ENCODE measurements around the gene WNT1. TPM values are rescaled to one million over a fixed set of nuclear protein-coding genes. Genes with fewer than 3 reads are reported as not detected.
A peak's percentile ranks its signal among the peaks of the same experiment; 100 is the strongest.

The WNT1 gene
- total RNA-seq, 1 experiment from 2014 or later: not detected

- Histone ChIP-seq H3K27me3 (ENCODE audit: control insufficient read depth, insufficient read depth, low read length) (peaks cover 93% of the 10 kb centered on the region), H3K4me3 (ENCODE audit: insufficient read depth, low read depth, low read length) (peak overlapping the region; percentile 40; the same call in 1 of the 2 replicates), H3K36me3 (replicated peaks; ENCODE audit: control insufficient read depth, insufficient read depth, low read length) (no peaks in the 10 kb centered on the region)
- DNase-seq: peak; percentile 66
Observed at GRCh38 chr12:48981757-48982157, 3.6 kb downstream of the WNT1 start.

GRCh38 chr12:48982397-48983080 lies 4.4 kb downstream of the WNT1 start:
- Histone ChIP-seq H3K27me3 (ENCODE audit: control insufficient read depth, insufficient read depth, low read length) (peaks cover 92% of the 10 kb centered on the region), H3K36me3 (replicated peaks; ENCODE audit: control insufficient read depth, insufficient read depth, low read length) (no peaks in the 10 kb centered on the region), H3K4me3 (ENCODE audit: insufficient read depth, low read depth, low read length) (no peak overlapping the region)
- peak; percentile 15 for DNase-seq

DNA sequence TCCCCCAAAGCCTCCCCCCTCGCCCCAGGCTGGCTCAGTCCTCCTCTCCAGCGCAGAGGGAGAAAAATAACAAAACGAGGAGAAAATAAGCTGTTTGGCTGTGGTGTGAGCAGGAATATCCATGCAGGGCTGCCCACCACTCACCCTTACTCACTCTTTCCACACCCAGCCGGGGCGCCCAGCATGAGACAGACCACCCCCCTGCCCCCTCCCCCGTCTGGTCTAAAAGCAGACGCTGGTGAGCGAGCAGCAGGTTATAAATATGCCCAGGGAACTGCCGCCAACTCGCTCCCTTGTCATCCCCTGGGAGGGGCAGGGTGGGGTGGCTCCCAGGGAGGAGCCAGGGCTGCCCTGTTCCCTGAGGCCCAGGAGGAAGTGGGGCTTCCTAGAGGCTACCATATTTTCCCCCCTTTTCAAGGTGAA lies 7.4 kb downstream of the WNT1 start:
- H3K36me3 ChIP-seq (replicated peaks; ENCODE audit: control insufficient read depth, insufficient read depth, low read length): no peaks in the 10 kb centered on the region
- H3K27me3 ChIP-seq (ENCODE audit: control insufficient read depth, insufficient read depth, low read length): peaks cover 73% of the 10 kb centered on the region
- H3K4me3 ChIP-seq (ENCODE audit: insufficient read depth, low read depth, low read length): no peak overlapping the region
- DNase-seq: peak; percentile 61

GRCh38 chr12:48985901-48986300 lies 7.8 kb downstream of the WNT1 start:
- DNase-seq: peak; percentile 23
- no peak overlapping the region for H3K4me3 ChIP-seq (ENCODE audit: insufficient read depth, low read depth, low read length)
- peaks cover 69% of the 10 kb centered on the region for H3K27me3 ChIP-seq (ENCODE audit: control insufficient read depth, insufficient read depth, low read length)
- no peaks in the 10 kb centered on the region for H3K36me3 ChIP-seq (replicated peaks; ENCODE audit: control insufficient read depth, insufficient read depth, low read length)

DNA sequence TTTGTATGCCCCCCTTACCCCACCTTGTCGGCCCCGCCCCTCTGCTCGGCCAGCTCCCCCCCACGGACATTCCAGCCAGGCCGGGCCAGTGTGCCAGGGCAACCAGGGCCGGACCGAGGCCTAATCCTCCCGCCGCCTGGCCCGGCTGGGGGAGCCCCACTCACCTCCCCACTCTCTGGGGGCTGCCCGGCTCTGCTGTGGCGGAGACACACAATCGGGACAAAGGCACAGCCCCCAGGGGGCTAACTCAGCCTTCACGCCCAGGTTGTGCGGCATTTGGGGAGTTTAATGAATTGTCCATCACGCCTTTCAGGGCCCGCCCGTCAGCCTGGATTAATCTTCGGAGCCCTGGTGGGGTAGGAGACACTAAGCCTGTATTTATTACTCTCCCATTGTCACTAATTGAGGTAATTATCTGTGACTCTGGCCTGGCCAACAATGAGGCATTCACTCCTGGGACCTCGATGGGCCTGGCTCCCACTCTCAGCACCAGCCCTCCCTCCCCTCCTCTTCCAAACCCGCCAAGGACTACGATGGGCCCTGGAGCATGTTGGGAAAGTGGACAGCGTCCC lies 8.7 kb downstream of the WNT1 start:
- Histone ChIP-seq H3K36me3 (replicated peaks; ENCODE audit: control insufficient read depth, insufficient read depth, low read length) (no peaks in the 10 kb centered on the region), H3K4me3 (ENCODE audit: insufficient read depth, low read depth, low read length) (no peak overlapping the region), H3K27me3 (ENCODE audit: control insufficient read depth, insufficient read depth, low read length) (peaks cover 60% of the 10 kb centered on the region)
- DNase-seq: peak; percentile 57

DNA sequence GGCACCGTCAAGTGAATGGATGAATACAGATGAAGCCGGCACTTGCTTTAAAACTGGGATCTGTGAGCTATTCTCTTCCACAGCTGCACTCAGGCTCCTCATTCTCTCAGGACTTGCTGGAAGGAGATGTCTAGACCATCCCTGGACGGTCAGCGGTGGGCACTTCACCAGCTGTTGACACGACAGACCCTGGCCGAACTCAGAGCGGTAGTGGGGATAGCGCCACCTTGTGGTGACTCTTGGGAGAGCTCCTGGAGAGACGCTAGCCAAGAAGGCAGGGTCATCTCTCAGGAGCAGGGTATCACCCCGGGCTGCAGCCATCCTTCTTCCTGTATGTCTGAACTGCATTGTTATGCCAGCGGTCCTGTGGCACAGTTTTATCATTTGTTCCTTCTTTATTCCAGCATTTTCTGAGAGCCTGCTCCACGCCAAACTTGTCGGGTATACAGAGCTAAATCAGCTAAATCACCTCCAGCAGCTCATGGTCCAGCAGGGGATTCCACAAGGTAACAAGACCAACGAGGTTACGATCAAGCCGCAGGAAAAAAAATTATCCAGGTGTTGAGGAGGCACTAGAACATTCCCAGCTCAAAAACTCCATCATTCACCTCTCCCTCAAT lies 10.0 kb downstream of the WNT1 start:
- H3K36me3 ChIP-seq (replicated peaks; ENCODE audit: control insufficient read depth, insufficient read depth, low read length): no peaks in the 10 kb centered on the region
- DNase-seq: peak; percentile 92
- no peak overlapping the region for H3K4me3 ChIP-seq (ENCODE audit: insufficient read depth, low read depth, low read length)
- H3K27me3 ChIP-seq (ENCODE audit: control insufficient read depth, insufficient read depth, low read length): peaks cover 51% of the 10 kb centered on the region

- DNase-seq: peak; percentile 35
- Histone ChIP-seq H3K36me3 (replicated peaks; ENCODE audit: control insufficient read depth, insufficient read depth, low read length) (no peaks in the 10 kb centered on the region), H3K27me3 (ENCODE audit: control insufficient read depth, insufficient read depth, low read length) (peaks cover 49% of the 10 kb centered on the region), H3K4me3 (ENCODE audit: insufficient read depth, low read depth, low read length) (no peak overlapping the region)
Observed at GRCh38 chr12:48990552-48990951, 12.4 kb downstream of the WNT1 start.

DNA sequence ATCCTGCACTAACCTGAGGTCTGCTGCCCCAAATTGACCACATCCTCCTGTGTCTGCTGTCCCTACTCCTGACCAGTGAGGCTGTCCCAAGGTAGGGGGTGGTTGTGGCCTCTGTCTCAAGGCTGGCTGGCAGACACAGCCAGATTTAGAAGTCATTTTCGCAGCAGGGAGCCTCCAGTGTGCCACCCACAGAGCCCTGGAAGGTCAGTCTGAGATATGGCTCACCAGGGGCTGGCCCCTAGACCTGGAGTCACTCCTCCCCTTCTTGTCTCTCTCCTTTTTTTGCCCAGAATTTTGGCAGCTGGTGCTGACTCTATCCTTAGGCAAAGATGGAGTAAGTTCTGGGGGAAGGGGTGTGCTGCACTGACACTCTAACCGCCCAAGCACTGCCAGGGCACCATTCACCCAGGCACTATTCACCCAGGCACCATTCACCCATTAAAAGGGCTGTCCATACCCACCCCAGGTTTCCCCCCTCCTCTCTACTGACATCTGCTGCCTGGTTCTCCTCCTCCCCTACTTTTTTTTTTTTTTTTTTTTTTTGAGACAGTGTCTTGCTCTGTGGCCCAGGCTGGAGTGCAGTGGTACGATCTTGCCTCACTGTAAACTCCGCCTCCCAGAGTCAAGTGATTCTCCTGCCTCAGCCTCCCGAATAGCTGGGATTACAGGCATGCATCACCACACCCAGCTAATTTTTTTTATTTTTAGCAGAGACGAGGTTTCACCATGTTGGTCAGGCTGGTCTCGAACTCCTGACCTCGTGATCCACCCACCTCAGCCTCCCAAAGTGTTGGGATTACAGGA lies 13.3 kb downstream of the WNT1 start:
- peaks cover 52% of the 10 kb centered on the region for H3K27me3 ChIP-seq (ENCODE audit: control insufficient read depth, insufficient read depth, low read length)
- DNase-seq: peak; percentile 28
- H3K4me3 ChIP-seq (ENCODE audit: insufficient read depth, low read depth, low read length): no peak overlapping the region
- H3K36me3 ChIP-seq (replicated peaks; ENCODE audit: control insufficient read depth, insufficient read depth, low read length): no peaks in the 10 kb centered on the region

DNA sequence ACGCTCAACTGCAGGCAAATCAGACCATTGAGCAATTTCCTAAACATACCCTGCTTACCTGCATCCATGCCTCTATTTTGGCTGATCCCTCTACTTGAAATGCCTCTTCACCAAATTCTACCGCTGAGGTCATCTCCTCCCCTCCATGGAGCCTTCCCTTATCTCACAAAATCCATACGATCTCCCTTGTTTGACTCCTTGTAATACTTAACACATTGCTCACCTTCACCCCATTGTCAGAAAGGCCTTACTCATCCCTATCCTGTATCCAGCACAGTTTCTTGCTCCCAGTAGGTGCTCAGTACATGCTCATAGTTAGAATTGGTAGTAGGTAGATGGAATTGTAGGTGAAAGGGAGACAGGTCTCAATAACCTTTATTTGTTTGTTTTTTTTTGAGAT lies 15.7 kb downstream of the WNT1 start:
- DNase-seq: peak; percentile 24
- Histone ChIP-seq H3K4me3 (ENCODE audit: insufficient read depth, low read depth, low read length) (no peak overlapping the region), H3K27me3 (ENCODE audit: control insufficient read depth, insufficient read depth, low read length) (peaks cover 60% of the 10 kb centered on the region)

GRCh38 chr12:48994224-48995085 lies 16.3 kb downstream of the WNT1 start:
- DNase-seq: no peak
- no peak overlapping the region; the same call in 1 of the 2 replicates for H3K4me3 ChIP-seq (ENCODE audit: insufficient read depth, low read depth, low read length)
- H3K36me3 ChIP-seq (replicated peaks; ENCODE audit: control insufficient read depth, insufficient read depth, low read length): no peaks in the 10 kb centered on the region
- H3K27me3 ChIP-seq (ENCODE audit: control insufficient read depth, insufficient read depth, low read length): peaks cover 64% of the 10 kb centered on the region

More for the DNA sequence above, 15.7 kb downstream of the WNT1 start:
- no peaks in the 10 kb centered on the region for H3K36me3 ChIP-seq (replicated peaks; ENCODE audit: control insufficient read depth, insufficient read depth, low read length)

DNA sequence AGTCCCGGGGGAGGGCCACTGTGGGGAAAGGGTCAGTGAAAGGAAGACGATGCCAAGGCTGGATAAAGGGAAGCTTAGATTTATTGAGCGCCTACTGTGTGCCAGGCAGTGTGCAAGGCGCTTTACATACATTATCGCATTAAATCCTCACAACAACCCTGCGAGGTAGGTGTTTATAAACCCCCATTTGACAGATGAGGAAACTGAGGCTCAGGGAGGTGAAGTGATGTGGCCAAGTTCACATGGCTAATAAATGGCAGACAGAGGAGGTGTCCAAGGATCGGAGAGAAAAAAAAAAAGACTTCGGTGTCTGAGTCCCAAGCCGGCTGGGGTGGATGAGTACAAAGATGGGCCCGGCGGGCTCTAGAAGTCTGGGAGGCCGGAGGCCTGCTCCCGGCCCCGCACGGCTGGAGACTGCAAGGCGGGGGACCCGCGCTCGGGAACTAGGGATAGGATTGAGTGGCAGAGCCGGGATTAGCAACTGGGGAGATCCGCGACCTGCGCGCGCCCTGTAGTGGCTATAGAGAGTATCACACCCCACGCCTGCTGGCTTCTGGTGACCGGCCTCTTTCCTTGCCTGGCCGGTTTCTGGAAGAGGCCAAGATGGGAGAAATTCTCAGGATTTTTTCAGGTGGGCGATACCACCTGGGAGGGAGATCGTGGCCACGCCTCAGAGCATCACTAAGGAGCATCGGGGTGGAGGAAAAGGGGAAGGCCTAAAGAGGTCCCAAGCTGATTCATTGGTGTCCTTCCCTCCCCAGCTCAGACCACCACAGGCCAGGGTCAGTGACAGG lies 17.2 kb downstream of the WNT1 start:
- peak; percentile 98 for DNase-seq
- no peaks in the 10 kb centered on the region for H3K36me3 ChIP-seq (replicated peaks; ENCODE audit: control insufficient read depth, insufficient read depth, low read length)
- peaks cover 73% of the 10 kb centered on the region for H3K27me3 ChIP-seq (ENCODE audit: control insufficient read depth, insufficient read depth, low read length)
- H3K4me3 ChIP-seq (ENCODE audit: insufficient read depth, low read depth, low read length): peak overlapping the region; percentile 3; the same call in 1 of the 2 replicates

DNA sequence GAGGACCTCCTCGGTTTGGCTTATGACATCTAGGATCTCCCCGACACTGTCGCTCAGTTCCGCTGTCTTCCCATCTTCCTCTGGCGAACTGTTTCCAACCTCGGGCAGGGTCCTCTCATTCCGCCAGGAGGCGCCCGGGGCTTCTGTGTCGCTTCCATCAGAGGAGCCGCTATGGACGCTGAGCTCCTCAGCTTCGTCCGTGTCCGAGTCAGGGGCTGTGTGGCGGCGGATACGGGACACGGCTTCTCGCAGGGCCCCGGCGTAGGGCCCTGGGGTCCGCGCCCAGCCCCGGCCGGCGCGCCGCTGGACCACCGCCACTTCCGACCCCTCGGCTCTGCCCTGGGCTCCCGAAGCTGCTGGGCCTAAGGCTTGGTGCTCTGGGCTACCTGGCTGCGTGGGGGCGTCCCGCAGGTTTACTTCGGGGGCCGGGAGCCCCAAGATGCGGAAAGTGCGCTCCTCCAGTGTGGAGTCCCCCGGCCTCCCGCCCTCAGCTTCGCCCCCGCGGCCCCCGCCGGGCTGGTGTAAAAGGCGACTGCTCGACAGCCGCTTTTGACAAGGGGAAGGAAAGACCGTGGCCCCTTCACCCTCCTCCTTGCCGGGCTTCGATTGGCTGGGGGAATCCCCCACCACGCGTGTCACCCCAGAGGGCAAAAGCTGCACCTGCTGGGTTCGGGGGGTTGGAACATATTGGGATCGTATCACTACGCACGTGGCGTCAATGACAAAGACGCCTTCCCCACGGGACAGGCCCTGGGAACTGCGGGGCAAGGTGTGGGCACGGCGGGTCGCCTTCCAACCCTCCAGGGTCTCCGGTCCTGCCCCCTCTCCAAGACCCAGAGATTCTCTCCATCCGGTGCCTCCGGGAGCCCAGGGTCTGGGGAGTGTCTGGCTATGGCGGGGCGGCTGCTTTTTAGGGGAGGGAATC lies 18.9 kb downstream of the WNT1 start:
- peak; percentile 91 for DNase-seq
- Histone ChIP-seq H3K4me3 (ENCODE audit: insufficient read depth, low read depth, low read length) (peak overlapping the region; percentile 48), H3K36me3 (replicated peaks; ENCODE audit: control insufficient read depth, insufficient read depth, low read length) (no peaks in the 10 kb centered on the region; the same call in 1 of the 2 replicates), H3K27me3 (ENCODE audit: control insufficient read depth, insufficient read depth, low read length) (peaks cover 81% of the 10 kb centered on the region)

Measured in H7 (cell line).